Mesendoderm (in vitro differentiated cells): Measurements from ENCODE around the gene MRPL43.
"Not testable (repeated sequence)": the region's sequence is repeated elsewhere in the genome, so short reads cannot be mapped to it uniquely, and the experiment has no call there.

Experiments
- DNase-seq: peaks from one replicate; pipeline ENCODE4 v3.0.0; 2013
- H2AK5ac ChIP-seq: 2 replicates; pipeline ENCODE4 v1.6.1; 2013; ENCODE audit warnings: low read length, inconsistent platforms
- H2BK120ac ChIP-seq: 2 replicates; pipeline ENCODE4 v1.6.1; 2013; ENCODE audit warnings: low read depth, mild to moderate bottlenecking, low read length, moderate library complexity, mixed read lengths
- H2BK15ac ChIP-seq: replicated peaks from 2 replicates; pipeline ENCODE4 v1.6.1; 2013; ENCODE audit warnings: low read depth, mild to moderate bottlenecking, moderate library complexity
- H2BK5ac ChIP-seq: 2 replicates; pipeline ENCODE4 v1.6.1; 2013; ENCODE audit warnings: low read length, inconsistent platforms
- H3K18ac ChIP-seq: 2 replicates; pipeline ENCODE4 v1.6.1; 2013; ENCODE audit warnings: mild to moderate bottlenecking, low read length, mixed read lengths
- H3K23ac ChIP-seq: one replicate; pipeline ENCODE4 v1.6.1; 2013; ENCODE audit warnings: low read length
- H3K27ac ChIP-seq: 2 replicates; pipeline ENCODE4 v1.5.1; 2013; ENCODE audit warnings: low read depth, mild to moderate bottlenecking, inconsistent platforms, low read length, moderate library complexity
- H3K27me3 ChIP-seq: 2 replicates; pipeline ENCODE4 v1.6.1; 2013; ENCODE audit warnings: low read length, control low read depth, mild to moderate bottlenecking, inconsistent platforms; ENCODE audit not compliant: insufficient read depth, poor library complexity
- H3K36me3 ChIP-seq: 2 replicates; pipeline ENCODE4 v1.6.1; 2013; ENCODE audit warnings: low read length, inconsistent platforms; ENCODE audit not compliant: control insufficient read depth, insufficient read depth
- H3K4ac ChIP-seq: one replicate; pipeline ENCODE4 v1.6.1; 2013; ENCODE audit warnings: low read depth, mild to moderate bottlenecking, low read length, moderate library complexity
- H3K4me1 ChIP-seq: 2 replicates; pipeline ENCODE4 v1.6.1; 2013; ENCODE audit warnings: low read depth, low read length, inconsistent platforms; ENCODE audit not compliant: control insufficient read depth
- H3K4me2 ChIP-seq: 2 replicates; pipeline ENCODE4 v1.6.1; 2013; ENCODE audit warnings: low read length
- H3K4me3 ChIP-seq: 2 replicates; pipeline ENCODE4 v1.5.1; 2013; ENCODE audit warnings: mild to moderate bottlenecking, low read length
- H3K56ac ChIP-seq: one replicate; pipeline ENCODE4 v1.6.1; 2013; ENCODE audit warnings: low read length
- H3K79me1 ChIP-seq: 2 replicates; pipeline ENCODE4 v1.6.1; 2013; ENCODE audit warnings: low read length, inconsistent platforms
- H3K79me2 ChIP-seq: 2 replicates; pipeline ENCODE4 v1.6.1; 2013; ENCODE audit warnings: mild to moderate bottlenecking, low read length; ENCODE audit not compliant: control insufficient read depth, insufficient read depth
- H3K9ac ChIP-seq: 2 replicates; pipeline ENCODE4 v1.6.1; 2013; ENCODE audit warnings: low read length, inconsistent platforms
- H4K5ac ChIP-seq: one replicate; pipeline ENCODE4 v1.6.1; 2013; ENCODE audit warnings: low read length
- H4K8ac ChIP-seq: one replicate; pipeline ENCODE4 v1.6.1; 2013; ENCODE audit warnings: low read depth, mild to moderate bottlenecking, control low read depth, low read length, moderate library complexity
- WGBS: extraction: QIAGEN DNeasy Blood & Tissue Kit; methylation state at CpG from one replicate; pipeline ENCODE4 v1.1.7; 2013; ENCODE audit warnings: low lambda C conversion rate, missing lambda C conversion rate; ENCODE audit not compliant: insufficient coverage; ENCODE audit errors: extremely low coverage; 5-methylcytosine and 5-hydroxymethylcytosine counted together

MRPL43 gene

GRCh38 chr10:100975397-100975796 lies 11.9 kb downstream of the MRPL43 start:
- H3K79me1 ChIP-seq, H3K9ac ChIP-seq, H2BK120ac ChIP-seq, H2BK5ac ChIP-seq, H3K79me2 ChIP-seq, H3K18ac ChIP-seq, H3K4me1 ChIP-seq, H3K56ac ChIP-seq, H4K5ac ChIP-seq, H3K36me3 ChIP-seq, H3K27me3 ChIP-seq, DNase-seq, H3K27ac ChIP-seq, H3K4me3 ChIP-seq, H2AK5ac ChIP-seq, H2BK15ac ChIP-seq, H4K8ac ChIP-seq, H3K23ac ChIP-seq, H3K4ac ChIP-seq, H3K4me2 ChIP-seq: not testable (repeated sequence)
- no CpG with 5 or more reads among the region's 8 CpGs for WGBS

- Histone ChIP-seq H3K27ac (no peak overlapping the region), H3K27me3 (no peaks in the 10 kb centered on the region), H3K23ac (no peak overlapping the region), H4K5ac (no peak overlapping the region), H3K4me2 (no peak overlapping the region), H3K9ac (no peak overlapping the region), H3K79me1 (no peaks in the 10 kb centered on the region), H2BK15ac (no peak overlapping the region), H3K4ac (no peak overlapping the region), H3K36me3 (no peaks in the 10 kb centered on the region), H2BK120ac (no peak overlapping the region), H3K79me2 (no peaks in the 10 kb centered on the region), H4K8ac (no peak overlapping the region), H3K18ac (no peak overlapping the region), H3K4me3 (no peak overlapping the region), H3K4me1 (peaks cover 9% of the 10 kb centered on the region), H2BK5ac (no peak overlapping the region), H3K56ac (no peak overlapping the region), H2AK5ac (no peak overlapping the region)
- no CpG with 5 or more reads among the region's 6 CpGs for WGBS
- DNase-seq: no peak
Measured at GRCh38 chr10:100972904-100973535, 14.3 kb downstream of the MRPL43 start.

- H3K56ac ChIP-seq: no peak overlapping the region
- no peak overlapping the region for H2BK5ac ChIP-seq
- no peak overlapping the region for H3K27ac ChIP-seq
- H3K4me3 ChIP-seq: no peak overlapping the region
- H3K4me1 ChIP-seq: peaks cover 9% of the 10 kb centered on the region
- H3K79me1 ChIP-seq: no peaks in the 10 kb centered on the region
- no peak overlapping the region for H3K4me2 ChIP-seq
- no peak overlapping the region for H4K8ac ChIP-seq
- H3K36me3 ChIP-seq: no peaks in the 10 kb centered on the region
- no peak overlapping the region for H2BK15ac ChIP-seq
- no peak overlapping the region for H2BK120ac ChIP-seq
- no peaks in the 10 kb centered on the region for H3K27me3 ChIP-seq
- H3K18ac ChIP-seq: no peak overlapping the region
- no peak overlapping the region for H2AK5ac ChIP-seq
- H3K23ac ChIP-seq: no peak overlapping the region
- H3K9ac ChIP-seq: no peak overlapping the region
- WGBS: no CpG with 5 or more reads among the region's 13 CpGs
- no peak for DNase-seq
- H3K4ac ChIP-seq: no peak overlapping the region
- no peaks in the 10 kb centered on the region for H3K79me2 ChIP-seq
- H4K5ac ChIP-seq: no peak overlapping the region
Measured at GRCh38 chr10:100972115-100972903, 15.0 kb downstream of the MRPL43 start.

- no CpG with 5 or more reads among the region's 4 CpGs for WGBS
- no peaks in the 10 kb centered on the region for H3K36me3 ChIP-seq
- no peak for DNase-seq
Measured at GRCh38 chr10:100970914-100971811, 16.1 kb downstream of the MRPL43 start.

GRCh38 chr10:100970076-100970913 lies 17.0 kb downstream of the MRPL43 start:
- Histone ChIP-seq H3K56ac (peak overlapping the region; percentile 84), H3K4me3 (peak overlapping the region; percentile 58), H3K79me2 (no peaks in the 10 kb centered on the region), H3K27me3 (no peaks in the 10 kb centered on the region), H3K23ac (no peak overlapping the region), H2AK5ac (no peak overlapping the region), H2BK5ac (no peak overlapping the region), H3K9ac (peak overlapping the region; percentile 82), H3K4me1 (peaks cover 9% of the 10 kb centered on the region), H3K18ac (no peak overlapping the region), H2BK15ac (no peak overlapping the region), H3K36me3 (no peaks in the 10 kb centered on the region), H3K79me1 (no peaks in the 10 kb centered on the region), H4K8ac (no peak overlapping the region), H3K27ac (no peak overlapping the region), H3K4ac (no peak overlapping the region), H4K5ac (no peak overlapping the region), H2BK120ac (no peak overlapping the region), H3K4me2 (peak overlapping the region; percentile 74)
- peak; percentile 61 for DNase-seq
- WGBS: no CpG with 5 or more reads among the region's 13 CpGs

More at GRCh38 chr10:100970914-100971811, 16.1 kb downstream of the MRPL43 start:
- Histone ChIP-seq H2BK120ac (no peak overlapping the region), H3K4me1 (peaks cover 9% of the 10 kb centered on the region), H4K8ac (no peak overlapping the region), H3K9ac (no peak overlapping the region), H3K4ac (no peak overlapping the region), H3K79me1 (no peaks in the 10 kb centered on the region), H3K4me2 (no peak overlapping the region), H3K18ac (no peak overlapping the region), H3K23ac (no peak overlapping the region), H2BK15ac (no peak overlapping the region), H4K5ac (no peak overlapping the region), H3K56ac (peak overlapping the region; percentile 2), H2BK5ac (no peak overlapping the region), H3K4me3 (no peak overlapping the region), H3K27me3 (no peaks in the 10 kb centered on the region), H2AK5ac (no peak overlapping the region), H3K79me2 (no peaks in the 10 kb centered on the region), H3K27ac (no peak overlapping the region)
